Stimulated activated CD8-positive, alpha-beta memory T cell treated with anti-CD3 and anti-CD28 coated beads, Interleukin-4, amount 100 ng/mL, for 48 hours (primary cell): ENCODE results near the gene SYS1.
"Not testable (repeated sequence)": the region's sequence is repeated elsewhere in the genome, so short reads cannot be mapped to it uniquely, and the experiment has no call there.

Source experiments
- DNase-seq: peaks from one replicate; pipeline ENCODE4 v3.0.0-alpha.2; 2020

The SYS1 gene

GRCh38 chr20:45340236-45340847 lies 22.6 kb upstream of the SYS1 start:
- no peak for DNase-seq

GRCh38 chr20:45340951-45341350 lies 22.0 kb upstream of the SYS1 start:
- no peak for DNase-seq

- DNase-seq, result no peak
These were observed 21.4 kb upstream of the SYS1 start for GRCh38 chr20:45341579-45341938.

GRCh38 chr20:45341939-45342854 lies 20.8 kb upstream of the SYS1 start:
- DNase-seq, result no peak

- DNase-seq, result no peak
These were observed 20.0 kb upstream of the SYS1 start for GRCh38 chr20:45342855-45343531.

- no peak for DNase-seq
These were observed 19.3 kb upstream of the SYS1 start for GRCh38 chr20:45343532-45344167.

GRCh38 chr20:45344168-45344860 lies 18.6 kb upstream of the SYS1 start:
- no peak for DNase-seq

GRCh38 chr20:45345104-45345936 lies 17.6 kb upstream of the SYS1 start:
- DNase-seq, result no peak

GRCh38 chr20:45346291-45346718 lies 16.7 kb upstream of the SYS1 start:
- DNase-seq, result no peak

- DNase-seq, result no peak
These were observed 16.1 kb upstream of the SYS1 start for GRCh38 chr20:45346851-45347250.

GRCh38 chr20:45347297-45347935 lies 15.5 kb upstream of the SYS1 start:
- DNase-seq, result no peak

GRCh38 chr20:45347936-45348778 lies 14.8 kb upstream of the SYS1 start, which contains the start of gene SDC4:
Gene SDC4 (minus strand): TSS chr20:45348424. CDS start chr20:45348384, 40 bp downstream.
- DNase-seq, result peak; percentile 76

GRCh38 chr20:45350217-45350616 lies 12.7 kb upstream of the SYS1 start:
- no peak for DNase-seq

GRCh38 chr20:45350795-45351194 lies 12.2 kb upstream of the SYS1 start:
- DNase-seq, result not testable (repeated sequence)

GRCh38 chr20:45352729-45353128 lies 10.2 kb upstream of the SYS1 start:
- DNase-seq, result no peak

GRCh38 chr20:45353746-45354145 lies 9.2 kb upstream of the SYS1 start:
- DNase-seq, result no peak

GRCh38 chr20:45354423-45355208 lies 8.3 kb upstream of the SYS1 start:
- DNase-seq, result peak; percentile 59

- no peak for DNase-seq
These were observed 7.5 kb upstream of the SYS1 start for GRCh38 chr20:45355209-45356084.
